Kidney (tissue), 14 donors: ENCODE measurements around the gene CNOT3. TPM values are rescaled to one million over a fixed set of nuclear protein-coding genes. Genes with fewer than 3 reads are reported as not detected.
"Not testable (repeated sequence)": the region's sequence is repeated elsewhere in the genome, so short reads cannot be mapped to it uniquely, and the experiment has no call there.

Experiments
- DNase-seq, 5 donors: peaks; one replicate each; pipeline ENCODE4 v3.0.0-alpha.2; 2013 to 2020
- FAIRE-seq: peaks from 2 replicates; lab custom pipeline; 2012; peaks lifted over from hg19 to GRCh38; lab: Jason Lieb, UNC
- H3K27ac ChIP-seq, 2 donors: one replicate each; pipeline ENCODE4 v1.7.0; 2013; ENCODE audit warnings: low read depth in 2 of 2, low read length in 2 of 2, inconsistent platforms in 1 of 2
- H3K27me3 ChIP-seq: one replicate; pipeline ENCODE4 v1.7.1; 2013; ENCODE audit warnings: low read length, inconsistent platforms; ENCODE audit not compliant: control insufficient read depth, insufficient read depth
- H3K36me3 ChIP-seq, 3 donors: one replicate each; pipeline versions ENCODE4 v1.7.0 to v1.7.1; 2013; ENCODE audit warnings: low read length in 3 of 3, control low read depth in 1 of 3, inconsistent platforms in 1 of 3; ENCODE audit not compliant: insufficient read depth in 3 of 3, control insufficient read depth in 2 of 3
- H3K4me1 ChIP-seq, 3 donors: one replicate each; pipeline versions ENCODE4 v1.7.0 to v1.7.1; 2013; ENCODE audit warnings: low read length in 3 of 3, inconsistent platforms in 1 of 3, low read depth in 1 of 3; ENCODE audit not compliant: control insufficient read depth in 2 of 3, insufficient read depth in 2 of 3
- H3K4me3 ChIP-seq, 3 donors: one replicate each; pipeline versions ENCODE4 v1.7.0 to v1.8.1; 2013; ENCODE audit warnings: low read length in 3 of 3, control low read depth in 1 of 3, inconsistent platforms in 1 of 3
- H3K9ac ChIP-seq, 3 donors: one replicate each; pipeline versions ENCODE4 v1.7.0 to v1.7.1; 2013; ENCODE audit warnings: low read length in 3 of 3, control low read depth in 1 of 3, inconsistent platforms in 1 of 3
- H3K9me3 ChIP-seq, 3 donors: one replicate each; pipeline versions ENCODE4 v1.7.0 to v1.7.1; 2013; ENCODE audit warnings: low read length in 3 of 3, control low read depth in 1 of 3, inconsistent platforms in 1 of 3; ENCODE audit not compliant: control insufficient read depth in 2 of 3, insufficient read depth in 1 of 3
- CTCF ChIP-seq: IDR thresholded peaks from 3 replicates; pipeline ENCODE4 v1.5.1; 2012; ENCODE audit warnings: mild to moderate bottlenecking, moderate library complexity, borderline replicate concordance; ENCODE audit not compliant: insufficient read depth; ENCODE audit errors: extremely low read depth
- intact Hi-C: fragments of 100-400 bp; cut with DNase I; formaldehyde crosslinking; loops from one replicate; pipeline ENCODE4 v1.11.1; 2022
- polyA plus RNA-seq: library from polyadenylated mRNA; stranded (reverse); fragments of 350-450 nt; fragmentation: Illumina TruSeq; extraction: RNeasy Lipid Tissue Mini Kit (QIAGEN cat#74804); gene quantifications from one replicate; pipeline ENCODE4 v1.2.3, GENCODE V29; 2014; ENCODE audit warnings: low read depth, low replicate concordance; ENCODE audit not compliant: insufficient read depth
- total RNA-seq: library from RNA; stranded (reverse); fragmentation: NEBNext Ultra II Directional; extraction: Animal tissue kit (Norgen Biotek cat#: 25700); gene quantifications from one replicate; pipeline ENCODE4 v1.2.1, GENCODE V29; 2021
- donor health status: control.
- donor health status: control.
- donor health status: control.
- donor health status: control.
- donor health status: control.
- donor health status: DM: yes; HTN: yes; CAD: no.
- donor health status: Normal renal cell carcinoma (clear cell type).

CNOT3 gene
- total and polyA plus RNA-seq, 2 donors from 2014 or later: 30.8 to 38.1 TPM

GRCh38 chr19:54180691-54181091 is 43.1 kb downstream of the CNOT3 start:
- Histone ChIP-seq H3K9me3 (no peaks in the 10 kb centered on the region), H3K36me3 (no peaks in the 10 kb centered on the region), H3K9ac (no peak overlapping the region), H3K27ac (no peak overlapping the region), H3K4me3 (no peak overlapping the region), H3K4me1 (peaks cover 0 to 4% (median 0%) of the 10 kb centered on the region in 3 donors), H3K27me3 (no peaks in the 10 kb centered on the region)
- intact Hi-C loops: no loop called here
- no peak for FAIRE-seq
- peak in 1 of 5 donors; percentile 74 for DNase-seq
- no peak for TF ChIP-seq CTCF

GRCh38 chr19:54181894-54182293 is 44.3 kb downstream of the CNOT3 start:
- H3K36me3 ChIP-seq, H3K9ac ChIP-seq, H3K4me3 ChIP-seq, H3K9me3 ChIP-seq, H3K27ac ChIP-seq, H3K27me3 ChIP-seq, FAIRE-seq, DNase-seq, intact Hi-C loops, H3K4me1 ChIP-seq: not testable (repeated sequence)

GRCh38 chr19:54183431-54183830 is 45.9 kb downstream of the CNOT3 start:
- Histone ChIP-seq H3K27me3 (no peaks in the 10 kb centered on the region), H3K27ac (no peak overlapping the region), H3K9me3 (no peaks in the 10 kb centered on the region), H3K36me3 (peaks cover 0 to 2% (median 0%) of the 10 kb centered on the region in 3 donors), H3K9ac (no peak overlapping the region), H3K4me3 (no peak overlapping the region), H3K4me1 (peaks cover 0 to 9% (median 4%) of the 10 kb centered on the region in 3 donors)
- FAIRE-seq (no peak), DNase-seq (peak in 1 of 5 donors; percentile 72)
- intact Hi-C loops: no loop called here
- no peak for TF ChIP-seq CTCF

- H3K4me1 ChIP-seq: peaks cover 0 to 7% (median 7%) of the 10 kb centered on the region in 3 donors
- no peaks in the 10 kb centered on the region for H3K27me3 ChIP-seq
- H3K9ac ChIP-seq: no peak overlapping the region
- FAIRE-seq: no peak
- DNase-seq: peak in 1 of 5 donors; percentile 52
- no peak overlapping the region for H3K4me3 ChIP-seq
- no peaks in the 10 kb centered on the region for H3K9me3 ChIP-seq
- intact Hi-C loops: no loop called here
- no peak for TF ChIP-seq CTCF
- no peak overlapping the region for H3K27ac ChIP-seq
- peaks cover 0 to 2% (median 0%) of the 10 kb centered on the region in 3 donors for H3K36me3 ChIP-seq
Measured at GRCh38 chr19:54186351-54186750, 48.8 kb downstream of the CNOT3 start.
